IPS DF 6.9 (cell line): Measurements from ENCODE around the gene TMEM54.

ENCODE experiments used
- DNase-seq: peaks from one replicate; pipeline ENCODE4 v3.0.0-alpha.2; 2013; ENCODE audit warnings: low read depth, low spot score
- H3K27ac ChIP-seq: one replicate; pipeline ENCODE4 v1.5.1; 2013; ENCODE audit warnings: low read length, control low read depth
- H3K27me3 ChIP-seq: 2 replicates; pipeline ENCODE4 v1.6.1; 2013; ENCODE audit warnings: mild to moderate bottlenecking, low read length; ENCODE audit not compliant: control insufficient read depth, insufficient read depth
- H3K36me3 ChIP-seq: 2 replicates; pipeline ENCODE4 v1.6.1; 2013; ENCODE audit warnings: low read length; ENCODE audit not compliant: control insufficient read depth, insufficient read depth
- H3K4me1 ChIP-seq: 2 replicates; pipeline ENCODE4 v1.6.1; 2013; ENCODE audit warnings: low read length; ENCODE audit not compliant: control insufficient read depth, insufficient read depth
- H3K4me3 ChIP-seq: 2 replicates; pipeline ENCODE4 v1.5.1; 2013; ENCODE audit warnings: mild to moderate bottlenecking, low read length
- H3K9me3 ChIP-seq: 2 replicates; pipeline ENCODE4 v1.6.1; 2013; ENCODE audit warnings: low read length, inconsistent platforms; ENCODE audit not compliant: control insufficient read depth, insufficient read depth
- WGBS: extraction: QIAGEN DNeasy Blood & Tissue Kit; methylation state at CpG from one replicate; pipeline ENCODE4 v1.1.7; 2013; ENCODE audit warnings: mixed read lengths, missing lambda C conversion rate; ENCODE audit not compliant: insufficient read length, insufficient coverage; 5-methylcytosine and 5-hydroxymethylcytosine counted together

Gene TMEM54

GRCh38 chr1:32902535-32902920 lies 1.3 kb upstream of the TMEM54 start:
- no peak overlapping the region for H3K27ac ChIP-seq
- no peaks in the 10 kb centered on the region for H3K36me3 ChIP-seq
- H3K27me3 ChIP-seq = peaks cover 14% of the 10 kb centered on the region
- H3K9me3 ChIP-seq = no peaks in the 10 kb centered on the region
- no peak overlapping the region for H3K4me3 ChIP-seq
- no CpG with 5 or more reads among the region's 6 CpGs for WGBS
- no peaks in the 10 kb centered on the region for H3K4me1 ChIP-seq
- no peak for DNase-seq

- no peak for DNase-seq
- no peaks in the 10 kb centered on the region for H3K9me3 ChIP-seq
- no peaks in the 10 kb centered on the region for H3K36me3 ChIP-seq
- peaks cover 14% of the 10 kb centered on the region for H3K27me3 ChIP-seq
- H3K4me1 ChIP-seq = no peaks in the 10 kb centered on the region
- peak overlapping the region; percentile 38; the same call in 1 of the 2 replicates for H3K4me3 ChIP-seq
- no CpG with 5 or more reads among the region's 24 CpGs for WGBS
- no peak overlapping the region for H3K27ac ChIP-seq
Measured at GRCh38 chr1:32901823-32902534, 790 bp upstream of the TMEM54 start.

GRCh38 chr1:32900371-32900955 lies 726 bp downstream of the TMEM54 start:
- no peak overlapping the region for H3K27ac ChIP-seq

GRCh38 chr1:32899586-32900296 lies 1.4 kb downstream of the TMEM54 start:
- no peak for DNase-seq
- no CpG with 5 or more reads among the region's 7 CpGs for WGBS
- H3K27me3 ChIP-seq = peaks cover 14% of the 10 kb centered on the region
- no peaks in the 10 kb centered on the region for H3K4me1 ChIP-seq
- no peak overlapping the region for H3K4me3 ChIP-seq
- H3K36me3 ChIP-seq = no peaks in the 10 kb centered on the region
- H3K9me3 ChIP-seq = no peaks in the 10 kb centered on the region
- H3K27ac ChIP-seq = no peak overlapping the region

More at GRCh38 chr1:32900371-32900955, 726 bp downstream of the TMEM54 start:
- peaks cover 14% of the 10 kb centered on the region for H3K27me3 ChIP-seq
- no peaks in the 10 kb centered on the region for H3K36me3 ChIP-seq
- H3K4me3 ChIP-seq = peak overlapping the region; percentile 38; the same call in 1 of the 2 replicates
- H3K9me3 ChIP-seq = no peaks in the 10 kb centered on the region
- WGBS = no CpG with 5 or more reads among the region's 22 CpGs
- no peak for DNase-seq
- H3K4me1 ChIP-seq = no peaks in the 10 kb centered on the region

GRCh38 chr1:32898958-32899357 lies 2.2 kb downstream of the TMEM54 start:
- no peaks in the 10 kb centered on the region for H3K36me3 ChIP-seq

GRCh38 chr1:32898056-32898455 lies 3.1 kb downstream of the TMEM54 start:
- Histone ChIP-seq H3K36me3 (no peaks in the 10 kb centered on the region), H3K4me3 (no peak overlapping the region), H3K27ac (no peak overlapping the region), H3K4me1 (no peaks in the 10 kb centered on the region), H3K9me3 (no peaks in the 10 kb centered on the region), H3K27me3 (peaks cover 14% of the 10 kb centered on the region)
- DNase-seq = no peak
- WGBS = no CpG with 5 or more reads among the region's 9 CpGs

More at GRCh38 chr1:32898958-32899357, 2.2 kb downstream of the TMEM54 start:
- no peaks in the 10 kb centered on the region for H3K4me1 ChIP-seq
- H3K4me3 ChIP-seq = no peak overlapping the region
- WGBS = no CpG with 5 or more reads among the region's 3 CpGs
- DNase-seq = no peak
- H3K27me3 ChIP-seq = peaks cover 14% of the 10 kb centered on the region
- no peaks in the 10 kb centered on the region for H3K9me3 ChIP-seq
- no peak overlapping the region for H3K27ac ChIP-seq

- Histone ChIP-seq H3K36me3 (no peaks in the 10 kb centered on the region), H3K4me3 (no peak overlapping the region), H3K27ac (no peak overlapping the region), H3K9me3 (no peaks in the 10 kb centered on the region), H3K4me1 (peaks cover 4% of the 10 kb centered on the region; the same call in 1 of the 2 replicates), H3K27me3 (peaks cover 14% of the 10 kb centered on the region)
- WGBS = no CpG with 5 or more reads among the region's 11 CpGs
- no peak for DNase-seq
Measured at GRCh38 chr1:32897082-32898049, 3.8 kb downstream of the TMEM54 start.

- no peak overlapping the region for H3K4me3 ChIP-seq
- no peak for DNase-seq
- H3K4me1 ChIP-seq = peaks cover 4% of the 10 kb centered on the region; the same call in 1 of the 2 replicates
- no peak overlapping the region for H3K27ac ChIP-seq
- no peaks in the 10 kb centered on the region for H3K9me3 ChIP-seq
- H3K36me3 ChIP-seq = no peaks in the 10 kb centered on the region
- no CpG with 5 or more reads among the region's 5 CpGs for WGBS
- H3K27me3 ChIP-seq = peaks cover 11% of the 10 kb centered on the region
Measured at GRCh38 chr1:32896451-32896850, 4.7 kb downstream of the TMEM54 start.

- DNase-seq = no peak
- Histone ChIP-seq H3K36me3 (no peaks in the 10 kb centered on the region), H3K27ac (no peak overlapping the region), H3K9me3 (no peaks in the 10 kb centered on the region), H3K4me3 (no peak overlapping the region), H3K27me3 (peaks cover 8% of the 10 kb centered on the region), H3K4me1 (peaks cover 4% of the 10 kb centered on the region; the same call in 1 of the 2 replicates)
- WGBS = no CpG with 5 or more reads among the region's 26 CpGs
Measured at GRCh38 chr1:32895325-32896215, 5.6 kb downstream of the TMEM54 start.
